HG03135 (cell line): ENCODE results near the gene OR52E8.

Experiments
- ATAC-seq: cut with Tn5 transposase; IDR thresholded peaks from one replicate; pipeline ENCODE4 v1.9.1; 2021; ENCODE audit warnings: mild to moderate bottlenecking, moderate library complexity; ENCODE audit not compliant: unreplicated experiment

Gene OR52E8

DNA sequence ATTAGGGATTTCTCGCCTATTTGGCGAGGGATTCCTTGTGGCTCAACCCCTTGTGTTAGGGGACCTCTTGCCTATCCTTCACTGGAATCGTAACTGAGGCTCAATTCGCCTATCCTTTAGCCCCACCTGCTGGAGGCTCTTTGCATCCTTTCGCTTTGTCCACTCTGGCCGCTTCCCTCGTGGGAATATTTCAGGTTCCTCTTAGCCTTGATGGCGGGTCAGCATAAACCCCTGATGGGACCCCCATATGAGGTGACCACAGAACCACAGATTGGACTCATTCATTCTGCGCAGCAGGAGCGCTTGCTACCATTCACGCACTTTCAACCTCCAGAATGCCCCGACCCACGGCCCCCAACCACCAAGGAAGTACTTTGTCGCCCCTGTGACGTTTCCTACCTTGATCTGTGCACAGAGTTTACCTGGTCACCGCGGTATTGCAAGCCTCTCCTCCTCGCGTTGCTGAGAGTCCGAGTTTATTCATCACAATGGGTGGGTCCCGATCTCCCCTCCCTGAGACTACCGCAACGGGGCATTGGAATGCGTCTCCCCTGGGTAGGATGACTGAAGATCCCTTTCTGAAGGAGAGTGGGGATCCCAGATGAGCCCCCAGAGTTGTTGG lies 48.9 kb downstream of the OR52E8 start, which contains the start of gene OR52N2:
TSS of gene OR52N2 (plus strand) at position 425 of the 622 bp plus-strand sequence. CDS start 11,412 bp downstream, outside the sequence.
- peak; percentile 90 for ATAC-seq

DNA sequence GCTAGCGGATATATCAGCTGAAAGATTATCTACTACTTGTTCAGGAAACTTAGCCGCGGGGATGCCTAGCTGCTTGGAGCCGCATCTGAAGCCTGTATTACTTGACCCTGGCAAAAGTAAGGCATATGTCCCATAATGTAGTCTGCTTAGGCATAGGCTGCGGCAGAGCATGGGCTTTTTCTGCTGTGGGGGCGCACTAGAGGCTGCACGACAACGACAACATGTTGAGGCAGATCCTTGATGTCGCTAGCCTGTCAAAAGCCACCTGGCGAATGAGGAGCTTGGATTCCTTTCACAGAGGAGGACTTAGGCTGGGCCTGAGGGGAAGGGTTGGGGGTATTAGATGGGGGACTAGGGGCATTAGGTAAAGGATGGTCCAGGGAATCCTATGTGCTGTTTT lies 49.9 kb downstream of the OR52E8 start:
- ATAC-seq, result no peak
